SIG-M5 (cell line): ENCODE results near the gene ADH1B.
"Not testable (repeated sequence)": the region's sequence is repeated elsewhere in the genome, so short reads cannot be mapped to it uniquely, and the experiment has no call there.

Experiments
- DNase-seq: peaks from one replicate; lab custom pipeline; 2025; lab: John Stamatoyannopoulos, UW

The ADH1B gene

DNA sequence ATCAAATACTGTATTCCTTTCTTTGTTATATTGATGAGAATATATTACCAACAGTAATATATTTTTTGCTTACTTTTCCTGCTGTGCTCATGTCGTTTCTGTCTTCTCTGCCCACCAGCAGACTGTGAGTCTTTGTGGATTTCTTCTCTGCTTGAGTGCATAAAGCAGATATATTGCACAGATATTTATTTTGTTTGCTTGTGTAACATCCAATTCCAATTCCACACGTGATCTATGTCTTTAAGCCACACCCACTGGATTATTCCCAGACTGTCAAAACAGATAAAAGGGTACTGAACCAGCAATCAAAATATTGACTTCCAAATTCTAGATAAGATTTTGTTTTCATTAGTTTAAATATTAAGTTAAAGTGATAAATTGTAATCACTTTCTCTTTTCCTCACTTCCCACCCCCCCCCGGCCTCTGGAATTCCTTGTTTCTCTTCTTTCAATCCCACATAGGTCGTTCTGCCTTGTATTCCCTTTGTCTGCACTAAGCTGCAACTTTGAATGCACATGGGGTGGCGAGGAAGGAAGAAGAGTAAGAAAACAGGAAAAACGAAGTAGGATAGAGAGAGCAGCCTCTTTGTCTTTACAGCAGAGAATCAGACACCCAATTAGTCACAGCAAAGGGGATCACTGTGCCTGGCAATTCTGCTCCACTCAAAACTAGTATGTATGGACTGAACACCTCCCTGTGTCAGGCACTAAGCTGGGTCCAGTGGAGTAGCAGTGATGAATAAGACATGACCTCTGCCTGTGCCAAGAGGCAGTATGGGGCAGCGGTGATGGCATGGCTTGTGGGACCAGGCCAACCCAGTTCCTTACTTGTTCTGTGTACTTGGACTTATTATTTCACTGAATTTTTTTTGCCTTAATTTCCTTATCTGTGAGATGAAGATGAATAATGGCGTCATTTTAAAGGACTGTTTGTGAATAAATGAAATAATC lies at the start of gene ADH1B:
Gene ADH1B, minus strand, starts transcription at position 161 of the 951 bp plus-strand sequence. Its CDS starts 70 bp downstream, at position 91.
- DNase-seq = no peak

DNA sequence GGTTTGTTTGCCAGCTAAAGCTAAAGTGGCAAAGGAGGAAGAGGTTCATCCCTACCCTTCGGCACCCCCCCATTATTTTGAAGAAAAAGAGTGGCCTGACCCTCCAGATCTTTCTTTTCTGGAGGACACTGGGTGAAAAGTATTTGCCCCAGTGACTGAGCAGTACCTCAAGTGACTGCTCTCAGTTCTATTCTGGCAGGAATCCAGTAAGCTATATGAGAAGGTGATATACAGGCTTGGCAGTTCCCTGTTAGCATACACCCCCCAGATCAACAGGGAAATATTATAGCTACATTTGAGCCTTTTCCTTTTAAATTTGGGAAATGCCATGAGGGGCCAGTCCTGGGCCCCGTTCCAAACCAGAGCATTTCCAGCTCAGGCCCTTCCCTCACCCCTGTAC lies 46.6 kb upstream of the ADH1B start:
- not testable (repeated sequence) for DNase-seq

GRCh38 chr4:99366491-99366890 lies 45.3 kb upstream of the ADH1B start:
- no peak for DNase-seq

DNA sequence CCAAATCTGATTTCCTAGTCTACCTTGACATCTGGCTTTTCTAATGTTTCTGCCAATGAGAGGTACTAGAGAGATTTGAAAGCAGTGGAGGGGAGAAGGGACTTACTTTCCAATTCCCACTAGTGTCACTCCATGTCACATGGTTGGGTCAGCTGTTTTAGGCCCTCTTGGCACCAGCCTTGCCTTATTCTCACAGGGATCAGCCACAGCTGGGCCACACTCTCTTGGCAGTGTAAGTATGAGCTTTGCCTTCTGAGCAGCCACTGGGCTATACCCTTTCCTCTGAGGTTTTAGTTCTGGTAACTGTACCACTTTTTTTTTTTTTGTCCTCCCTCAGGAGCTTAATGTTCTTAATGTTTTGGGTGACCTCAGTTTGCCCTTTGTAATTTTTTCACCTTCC lies 41.6 kb upstream of the ADH1B start:
- DNase-seq = no peak

DNA sequence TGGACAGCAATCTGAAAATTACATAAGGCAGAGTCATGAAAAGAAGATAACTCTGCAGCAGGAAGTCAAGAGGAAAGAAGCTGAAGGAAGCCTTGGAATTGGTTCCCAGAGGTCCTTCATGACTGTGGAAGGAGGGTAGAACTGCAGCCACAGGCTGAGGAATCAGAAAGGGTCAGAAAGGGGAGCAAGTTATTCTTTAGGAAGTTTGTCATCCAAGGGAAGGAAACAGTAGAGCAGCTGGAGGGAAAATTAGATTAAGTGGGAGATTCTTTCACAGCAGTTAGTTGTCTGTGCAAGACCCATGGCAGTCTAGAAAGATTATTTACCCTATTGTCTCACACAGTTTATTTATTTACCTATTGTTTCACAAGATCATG lies 40.7 kb upstream of the ADH1B start:
- DNase-seq = no peak

- DNase-seq = no peak
Measured at GRCh38 chr4:99361268-99361898, 40.2 kb upstream of the ADH1B start.

DNA sequence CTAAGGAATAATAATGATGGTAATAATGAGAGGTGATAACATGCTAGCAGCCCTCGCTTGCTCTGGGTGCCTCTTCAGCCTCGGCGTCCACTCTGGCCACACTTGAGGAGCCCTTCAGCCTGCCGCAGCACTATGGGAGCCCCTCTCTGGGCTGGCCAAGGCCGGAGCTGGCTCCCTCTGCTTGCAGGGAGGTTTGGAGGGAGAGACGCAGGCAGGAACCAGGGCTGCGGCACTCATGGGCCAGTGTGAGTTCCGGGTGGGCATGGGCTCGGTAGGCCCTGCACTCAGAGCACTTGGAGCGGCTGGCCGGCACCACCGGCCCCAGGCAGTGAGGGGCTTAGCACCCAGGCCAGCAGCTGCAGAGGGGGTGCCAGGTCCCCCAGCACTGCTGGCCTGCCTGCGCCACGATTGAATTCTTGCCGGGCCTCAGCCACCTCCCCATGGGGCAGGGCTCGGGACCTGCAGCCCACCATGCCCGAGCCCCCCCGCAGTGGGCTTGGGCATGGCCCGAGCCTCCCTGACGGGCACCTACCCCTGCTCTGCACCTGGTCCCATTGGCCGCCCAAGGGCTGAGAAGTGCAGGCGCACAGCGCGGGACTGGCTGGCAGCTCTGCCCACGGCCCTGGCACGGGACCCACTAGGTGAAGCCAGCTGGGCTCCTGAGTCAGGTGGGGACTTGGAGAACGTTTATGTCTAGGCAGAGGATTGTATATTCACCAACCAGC lies 38.4 kb upstream of the ADH1B start:
- DNase-seq = no peak

- no peak for DNase-seq
Measured at GRCh38 chr4:99357948-99358347, 36.7 kb upstream of the ADH1B start.

DNA sequence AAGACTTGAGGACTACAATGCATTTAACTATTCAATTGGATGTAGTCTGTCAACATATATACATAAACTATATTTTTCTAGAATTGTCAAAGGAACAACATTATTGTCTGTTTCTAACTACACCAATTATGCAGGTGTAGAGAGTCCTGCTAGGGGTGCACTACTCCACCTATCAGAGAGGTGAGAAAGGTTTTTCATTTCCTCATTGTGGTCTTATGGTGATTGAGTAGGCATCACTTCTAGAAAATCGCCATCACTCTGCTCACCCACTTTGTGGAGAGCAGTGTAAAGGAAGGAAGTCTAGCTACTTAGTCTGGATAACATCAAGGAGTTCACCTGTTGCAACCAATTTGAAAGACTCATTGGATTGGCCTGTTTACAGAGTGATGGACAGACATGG lies 35.8 kb upstream of the ADH1B start:
- no peak for DNase-seq

GRCh38 chr4:99356149-99356548 lies 34.9 kb upstream of the ADH1B start:
- DNase-seq = not testable (repeated sequence)

GRCh38 chr4:99352602-99353537 lies 31.7 kb upstream of the ADH1B start, which contains the start of gene ADH1C:
ADH1C (minus strand) TSS chr4:99352746; CDS start chr4:99352675, 71 bp downstream.
- no peak for DNase-seq

DNA sequence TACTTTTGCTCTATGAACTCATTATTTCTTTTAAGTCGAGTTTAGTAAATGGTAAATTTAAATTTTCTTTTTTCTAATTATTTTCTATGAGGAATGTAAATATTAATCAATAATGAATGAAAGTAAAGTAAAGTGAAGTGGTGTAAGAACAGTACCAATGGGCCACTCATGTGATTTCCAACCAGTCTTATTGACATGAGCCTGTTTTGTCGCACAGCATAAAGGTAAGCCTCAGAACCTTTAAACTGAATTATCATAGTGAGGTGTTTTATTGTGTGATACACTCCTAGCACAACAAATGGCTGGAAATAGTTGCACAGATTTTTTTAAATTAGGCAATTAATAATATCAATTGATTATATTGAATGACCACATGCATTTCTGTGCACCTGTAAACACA lies 30.3 kb upstream of the ADH1B start:
- no peak for DNase-seq

GRCh38 chr4:99349338-99349737 lies 28.1 kb upstream of the ADH1B start:
- DNase-seq = no peak

- DNase-seq = not testable (repeated sequence)
Measured at GRCh38 chr4:99342624-99343023, 21.4 kb upstream of the ADH1B start.

DNA sequence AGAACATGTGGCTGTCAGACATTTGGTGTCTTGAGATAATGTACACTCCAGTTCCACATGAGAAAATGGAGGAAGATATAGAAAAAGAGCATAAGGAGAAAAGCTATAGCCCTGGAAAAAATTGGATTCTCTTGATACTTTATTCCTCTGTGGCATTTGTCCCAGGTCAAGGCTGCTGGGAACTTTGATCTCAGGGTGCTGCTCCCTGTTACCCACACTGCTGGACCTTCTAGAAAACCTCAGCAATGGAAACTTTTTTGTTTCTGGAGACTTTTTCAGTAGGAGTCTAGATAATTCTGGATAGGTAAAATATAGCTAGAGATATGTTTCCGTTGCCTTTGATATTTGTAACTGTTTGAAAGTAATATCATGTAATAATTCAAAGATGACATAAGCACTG lies 20.2 kb upstream of the ADH1B start:
- DNase-seq = no peak

DNA sequence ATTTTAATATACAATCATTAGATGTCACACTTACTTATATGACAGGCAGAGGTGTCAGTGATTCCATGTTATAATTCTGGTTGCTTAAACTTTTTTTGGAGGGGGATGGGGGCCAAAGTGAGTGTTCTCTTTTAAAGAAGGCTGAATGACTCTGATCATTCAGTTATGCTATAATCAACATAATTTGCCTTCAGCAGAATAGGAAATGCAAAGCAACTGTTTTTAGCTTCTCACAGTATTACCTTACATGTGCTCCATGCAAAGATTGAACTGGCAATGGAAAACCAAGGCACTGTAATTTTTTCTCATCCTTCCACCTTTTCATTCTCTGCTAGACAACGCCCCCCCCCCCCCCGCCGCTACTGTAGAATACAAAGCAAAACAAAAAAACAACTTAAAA lies 18.0 kb upstream of the ADH1B start:
- no peak for DNase-seq

DNA sequence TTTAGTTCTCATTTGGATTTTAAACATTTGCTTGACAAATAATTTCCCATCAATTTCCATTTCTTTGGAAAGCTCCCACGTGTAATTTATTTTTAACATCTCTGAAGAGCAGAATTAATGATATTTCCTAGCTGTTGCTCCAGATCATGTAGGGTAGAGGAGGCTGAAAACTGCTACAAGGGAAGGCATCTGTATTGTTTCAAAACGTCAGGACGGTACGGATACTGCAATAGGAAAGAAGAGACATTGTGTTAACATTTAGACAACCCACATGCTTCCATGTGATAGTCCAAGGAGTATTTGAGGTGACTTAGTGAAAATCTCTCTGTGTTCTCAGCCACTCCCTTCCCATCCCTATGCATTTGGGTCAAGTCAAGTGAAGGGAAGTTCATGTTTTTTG lies 15.4 kb upstream of the ADH1B start:
- DNase-seq = no peak

- DNase-seq = no peak
Measured at GRCh38 chr4:99334880-99335279, 13.7 kb upstream of the ADH1B start.

GRCh38 chr4:99330648-99331047 lies 9.4 kb upstream of the ADH1B start:
- DNase-seq = no peak

DNA sequence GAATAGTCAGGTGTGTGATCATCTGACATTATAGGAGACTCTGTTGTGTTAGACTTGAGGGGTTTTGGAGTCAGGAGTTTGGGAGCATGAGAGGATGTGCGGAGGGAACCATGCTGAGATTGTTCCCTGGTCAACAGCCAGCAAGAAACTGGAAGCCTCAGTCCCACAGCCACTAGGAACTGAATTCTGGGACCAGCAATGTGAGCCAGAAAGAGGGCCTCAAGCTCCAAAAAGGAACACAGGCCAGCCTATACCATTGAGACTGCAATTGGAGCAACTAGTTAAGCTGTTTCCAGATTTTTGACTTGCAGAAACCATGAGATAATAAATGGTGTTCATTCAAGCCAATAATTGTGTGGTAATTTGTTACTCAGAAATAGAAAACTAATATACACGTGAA lies 8.7 kb upstream of the ADH1B start:
- DNase-seq = no peak

DNA sequence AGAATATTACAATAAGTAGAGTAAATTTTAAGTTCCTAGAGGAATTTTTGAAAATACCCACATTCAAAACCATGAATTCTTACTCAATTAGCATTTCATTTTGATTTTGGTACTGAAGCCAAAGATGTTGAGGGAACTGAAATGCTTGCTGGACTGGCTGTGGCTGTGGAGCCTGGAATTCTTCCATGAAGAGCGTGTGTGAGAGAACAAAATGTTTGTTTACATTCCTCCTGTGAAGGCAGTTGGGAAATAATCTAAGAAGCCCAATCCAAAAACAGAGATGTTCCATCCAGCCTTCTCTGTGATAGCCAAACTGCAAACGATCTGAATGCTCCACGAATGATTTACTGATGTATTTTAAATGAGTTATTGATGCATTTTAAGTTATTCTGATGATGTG lies 3.8 kb upstream of the ADH1B start:
- no peak for DNase-seq

GRCh38 chr4:99324361-99324760 lies 3.2 kb upstream of the ADH1B start:
- no peak for DNase-seq
